KMS-11 (cell line): ENCODE results near the gene MIEF2.

Experiments
- H2AFZ ChIP-seq: fragments of 200-600 bp; sonication (generic); 2 replicates; pipeline ENCODE4 v1.6.1; 2016; ENCODE audit warnings: antibody characterized with exemption, mixed run types, low read depth
- H3K27ac ChIP-seq: fragments of 200-600 bp; sonication (generic); 2 replicates; pipeline ENCODE4 v1.6.1; 2016; ENCODE audit warnings: mild to moderate bottlenecking, mixed run types
- H3K27me3 ChIP-seq: fragments of 200-600 bp; sonication (generic); 2 replicates; pipeline ENCODE4 v1.6.1; 2017; ENCODE audit warnings: mild to moderate bottlenecking, low read depth, mixed run types, moderate library complexity; ENCODE audit not compliant: insufficient read depth
- H3K36me3 ChIP-seq: fragments of 200-600 bp; sonication (generic); 2 replicates; pipeline ENCODE4 v1.6.1; 2017; ENCODE audit warnings: mild to moderate bottlenecking, mixed run types; ENCODE audit not compliant: insufficient read depth
- H3K4me1 ChIP-seq: fragments of 200-600 bp; sonication (generic); 2 replicates; pipeline ENCODE4 v1.6.1; 2016; ENCODE audit warnings: mild to moderate bottlenecking, low read depth, mixed run types; ENCODE audit not compliant: poor library complexity, severe bottlenecking
- H3K4me2 ChIP-seq: fragments of 200-600 bp; sonication (generic); 2 replicates; pipeline ENCODE4 v1.7.0; 2016; ENCODE audit warnings: mild to moderate bottlenecking, mixed run types
- H3K4me3 ChIP-seq: fragments of 200-600 bp; sonication (generic); IDR thresholded peaks from 2 replicates; pipeline ENCODE4 v1.6.1; 2017; ENCODE audit warnings: low read depth, low read length, mixed read lengths; ENCODE audit not compliant: insufficient read depth
- H3K79me2 ChIP-seq: fragments of 200-600 bp; sonication (generic); 2 replicates; pipeline ENCODE4 v1.6.1; 2016; ENCODE audit warnings: low read depth, mixed run types; ENCODE audit not compliant: insufficient read depth
- H3K9ac ChIP-seq: fragments of 200-600 bp; sonication (generic); 2 replicates; pipeline ENCODE4 v1.6.1; 2016; ENCODE audit warnings: mild to moderate bottlenecking, mixed run types
- H4K20me1 ChIP-seq: fragments of 200-600 bp; sonication (generic); 2 replicates; pipeline ENCODE4 v1.6.1; 2016; ENCODE audit warnings: mild to moderate bottlenecking, mixed run types; ENCODE audit not compliant: insufficient read depth
- TF ChIP-seq, protein P1 (sequence below): fragments of 200-600 bp; sonication (generic); conservative IDR thresholded peaks from 2 replicates; pipeline ENCODE4 v1.6.1; 2017; ENCODE audit warnings: low read depth, mild to moderate bottlenecking, antibody characterized with exemption, low read length, moderate library complexity, mixed read lengths

The MIEF2 gene

DNA sequence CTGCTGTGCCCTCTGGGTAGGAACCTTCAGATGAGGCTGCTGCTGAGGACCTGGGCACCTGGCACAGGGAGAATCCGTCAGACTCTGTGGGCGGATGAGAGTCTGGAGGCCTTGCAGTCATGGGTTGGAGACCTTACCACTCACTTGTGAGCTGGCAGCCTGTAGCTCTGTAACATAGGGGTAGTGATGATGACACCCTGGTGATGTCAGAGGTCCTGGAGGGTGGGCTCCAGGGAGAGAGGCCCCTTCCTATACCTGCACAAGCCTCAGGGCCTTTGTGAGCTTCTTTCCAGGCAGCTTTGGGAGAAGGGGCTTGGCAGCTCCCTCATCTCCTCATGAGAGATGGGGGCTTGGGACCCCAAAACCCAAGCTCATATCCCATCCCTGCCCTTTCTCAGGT, 1.6 kb downstream of the MIEF2 start:
- H3K27ac ChIP-seq: no peak overlapping the region
- no peak overlapping the region for H2AFZ ChIP-seq
- TF ChIP-seq, protein P1, sequence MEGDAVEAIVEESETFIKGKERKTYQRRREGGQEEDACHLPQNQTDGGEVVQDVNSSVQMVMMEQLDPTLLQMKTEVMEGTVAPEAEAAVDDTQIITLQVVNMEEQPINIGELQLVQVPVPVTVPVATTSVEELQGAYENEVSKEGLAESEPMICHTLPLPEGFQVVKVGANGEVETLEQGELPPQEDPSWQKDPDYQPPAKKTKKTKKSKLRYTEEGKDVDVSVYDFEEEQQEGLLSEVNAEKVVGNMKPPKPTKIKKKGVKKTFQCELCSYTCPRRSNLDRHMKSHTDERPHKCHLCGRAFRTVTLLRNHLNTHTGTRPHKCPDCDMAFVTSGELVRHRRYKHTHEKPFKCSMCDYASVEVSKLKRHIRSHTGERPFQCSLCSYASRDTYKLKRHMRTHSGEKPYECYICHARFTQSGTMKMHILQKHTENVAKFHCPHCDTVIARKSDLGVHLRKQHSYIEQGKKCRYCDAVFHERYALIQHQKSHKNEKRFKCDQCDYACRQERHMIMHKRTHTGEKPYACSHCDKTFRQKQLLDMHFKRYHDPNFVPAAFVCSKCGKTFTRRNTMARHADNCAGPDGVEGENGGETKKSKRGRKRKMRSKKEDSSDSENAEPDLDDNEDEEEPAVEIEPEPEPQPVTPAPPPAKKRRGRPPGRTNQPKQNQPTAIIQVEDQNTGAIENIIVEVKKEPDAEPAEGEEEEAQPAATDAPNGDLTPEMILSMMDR: no peak
- H3K27me3 ChIP-seq: no peaks in the 10 kb centered on the region
- no peak overlapping the region for H3K9ac ChIP-seq
- no peak overlapping the region for H3K4me3 ChIP-seq
- peaks cover 5% of the 10 kb centered on the region for H3K4me1 ChIP-seq
- no peaks in the 10 kb centered on the region; the same call in 1 of the 2 replicates for H3K79me2 ChIP-seq
- no peaks in the 10 kb centered on the region for H4K20me1 ChIP-seq
- H3K4me2 ChIP-seq: no peak overlapping the region
- H3K36me3 ChIP-seq: no peaks in the 10 kb centered on the region

- TF ChIP-seq, protein P1: no peak
- Histone ChIP-seq H3K4me3 (no peak overlapping the region), H3K4me2 (no peak overlapping the region)
These were observed 2.2 kb downstream of the MIEF2 start for GRCh38 chr17:18262641-18263040.

DNA sequence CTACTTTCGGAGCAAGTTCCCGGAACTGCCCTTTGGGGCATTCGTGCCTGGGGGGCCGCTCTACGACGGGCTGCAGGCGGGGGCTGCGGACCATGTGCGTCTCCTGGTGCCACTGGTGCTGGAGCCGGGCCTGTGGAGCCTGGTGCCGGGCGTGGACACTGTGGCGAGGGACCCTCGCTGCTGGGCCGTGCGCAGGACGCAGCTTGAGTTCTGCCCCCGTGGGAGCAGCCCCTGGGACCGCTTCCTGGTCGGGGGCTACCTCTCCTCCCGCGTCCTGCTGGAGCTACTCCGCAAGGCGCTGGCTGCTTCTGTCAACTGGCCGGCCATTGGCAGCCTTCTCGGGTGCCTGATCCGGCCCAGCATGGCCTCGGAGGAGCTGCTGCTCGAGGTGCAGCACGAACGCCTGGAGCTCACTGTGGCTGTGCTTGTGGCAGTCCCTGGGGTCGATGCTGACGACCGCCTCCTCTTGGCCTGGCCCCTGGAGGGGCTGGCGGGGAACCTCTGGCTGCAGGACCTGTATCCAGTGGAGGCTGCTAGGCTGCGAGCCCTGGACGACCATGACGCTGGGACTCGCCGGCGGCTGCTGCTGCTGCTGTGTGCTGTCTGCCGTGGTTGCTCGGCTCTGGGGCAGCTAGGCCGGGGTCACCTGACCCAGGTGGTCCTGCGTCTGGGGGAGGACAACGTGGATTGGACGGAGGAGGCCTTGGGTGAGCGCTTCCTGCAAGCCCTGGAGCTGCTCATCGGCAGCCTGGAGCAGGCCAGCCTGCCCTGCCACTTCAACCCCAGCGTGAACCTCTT, 3.6 kb downstream of the MIEF2 start:
- H4K20me1 ChIP-seq: no peaks in the 10 kb centered on the region
- no peak overlapping the region for H3K4me3 ChIP-seq
- no peak overlapping the region for H3K27ac ChIP-seq
- H3K4me1 ChIP-seq: no peaks in the 10 kb centered on the region
- TF ChIP-seq, protein P1: no peak
- H3K4me2 ChIP-seq: no peak overlapping the region
- H3K79me2 ChIP-seq: no peaks in the 10 kb centered on the region
- no peak overlapping the region for H3K9ac ChIP-seq
- no peaks in the 10 kb centered on the region for H3K36me3 ChIP-seq
- H2AFZ ChIP-seq: no peak overlapping the region
- H3K27me3 ChIP-seq: no peaks in the 10 kb centered on the region

More at GRCh38 chr17:18262641-18263040, 2.2 kb downstream of the MIEF2 start:
- Histone ChIP-seq H3K27me3 (no peaks in the 10 kb centered on the region), H3K27ac (no peak overlapping the region), H4K20me1 (no peaks in the 10 kb centered on the region), H3K9ac (no peak overlapping the region), H2AFZ (no peak overlapping the region), H3K4me1 (peaks cover under 1% of the 10 kb centered on the region), H3K36me3 (no peaks in the 10 kb centered on the region), H3K79me2 (no peaks in the 10 kb centered on the region; the same call in 1 of the 2 replicates)

DNA sequence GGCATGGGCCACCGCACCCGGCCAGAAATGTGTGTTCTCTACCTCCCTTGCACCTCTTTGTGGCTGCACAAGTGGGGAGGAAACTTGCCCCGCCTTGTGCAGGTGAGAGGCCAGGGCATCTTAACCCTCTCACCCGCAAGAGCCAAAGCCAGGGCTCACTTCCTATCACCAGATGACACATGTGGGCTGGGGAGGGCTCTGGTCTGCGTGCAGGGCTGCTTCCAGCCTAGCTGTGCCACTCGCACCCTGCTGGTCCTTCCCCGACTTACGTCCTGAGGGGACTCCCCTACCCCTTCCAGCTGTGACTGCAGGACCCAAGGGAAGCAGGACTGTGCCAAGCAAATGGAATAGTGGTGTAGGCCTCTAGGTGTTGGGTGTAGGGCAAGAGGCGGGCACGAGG, 6.9 kb downstream of the MIEF2 start:
- H3K9ac ChIP-seq: no peak overlapping the region
- no peak overlapping the region for H3K4me3 ChIP-seq
- no peaks in the 10 kb centered on the region for H3K79me2 ChIP-seq
- H3K27me3 ChIP-seq: no peaks in the 10 kb centered on the region
- TF ChIP-seq, protein P1: no peak
- H3K36me3 ChIP-seq: no peaks in the 10 kb centered on the region
- H4K20me1 ChIP-seq: no peaks in the 10 kb centered on the region
- H3K27ac ChIP-seq: no peak overlapping the region
- H3K4me2 ChIP-seq: no peak overlapping the region
- H3K4me1 ChIP-seq: peaks cover 9% of the 10 kb centered on the region
- H2AFZ ChIP-seq: no peak overlapping the region
